K562 (cell line): ENCODE measurements around the gene GRB2. TPM values are rescaled to one million over a fixed set of nuclear protein-coding genes. Genes with fewer than 3 reads are reported as not detected.

Experiments
- ATAC-seq: fragments of 200-7000 bp; cut with Tn5 transposase; 3 replicates; pipeline ENCODE4 v1.9.1; 2020; ENCODE audit warnings: moderate library complexity
- BruUV-seq: library from RNA; stranded (reverse); fragments of 400-500 nt; replicated peaks from 2 replicates; lab custom pipeline; 2021; lab: Mats Ljungman, UMichigan
- CTCF ChIA-PET: fragments of 300-600 bp; formaldehyde crosslinking; extraction: SDS; loops from one replicate; lab custom pipeline; 2021; ENCODE audit warnings: low intra/inter-chr PET ratio; lab: Yijun Ruan, JAX
- POLR2A ChIA-PET: fragments of 300-600, 350-650 bp; sonication (Branson Sonifier 250); formaldehyde crosslinking; extraction: SDS; loops from one replicate; lab custom pipeline; 2021; ENCODE audit warnings: antibody characterized with exemption, inconsistent platforms; lab: Yijun Ruan, JAX
- DNase-seq, 4 experiments: peaks; one replicate each; pipeline versions ENCODE4 v3.0.0 to v3.0.0-alpha.2; 2011 to 2018; ENCODE audit warnings: low spot score in 3 of 4, mixed read lengths in 3 of 4; ENCODE audit errors: extremely low read depth in 1 of 4
- FAIRE-seq: peaks from 2 replicates; lab custom pipeline; 2011; peaks lifted over from hg19 to GRCh38; lab: Jason Lieb, UNC
- H2AFZ ChIP-seq: 2 replicates; pipeline ENCODE4 v1.6.0; 2011; ENCODE audit warnings: low read depth, low read length, control low read depth, inconsistent platforms
- H3K27ac ChIP-seq: fragments of 200-600 bp; 3 replicates; pipeline ENCODE4 v1.8.0; 2011; ENCODE audit warnings: low read depth, mild to moderate bottlenecking, control low read depth, inconsistent platforms, low read length, moderate library complexity, mixed read lengths; ENCODE audit errors: extremely low read depth
- H3K27me3 ChIP-seq, 2 experiments: fragments of 300-600 bp in 1 of 2; 2 replicates in 1 of 2; 3 replicates in 1 of 2; pipeline versions ENCODE4 v1.6.0 to v1.8.0; 2011; ENCODE audit warnings: inconsistent platforms in 2 of 2, low read length in 2 of 2, mild to moderate bottlenecking in 1 of 2, mixed read lengths in 1 of 2, moderate library complexity in 1 of 2; ENCODE audit not compliant: control insufficient read depth in 2 of 2, insufficient read depth in 2 of 2
- H3K36me3 ChIP-seq: fragments of 300-600 bp; 3 replicates; pipeline ENCODE4 v1.8.0; 2011; ENCODE audit warnings: mild to moderate bottlenecking, low read length, inconsistent platforms; ENCODE audit not compliant: control insufficient read depth, insufficient read depth
- H3K4me1 ChIP-seq, 2 experiments: fragments of 200-600 bp in 1 of 2; replicated peaks in 1 of 2; 2 replicates in 1 of 2; 3 replicates in 1 of 2; pipeline versions ENCODE4 v1.5.1 to v1.8.0; 2011; ENCODE audit warnings: inconsistent platforms in 2 of 2, low read length in 2 of 2, mild to moderate bottlenecking in 1 of 2, mixed read lengths in 1 of 2, moderate library complexity in 1 of 2; ENCODE audit not compliant: control insufficient read depth in 2 of 2, insufficient read depth in 2 of 2
- H3K4me2 ChIP-seq: 2 replicates; pipeline ENCODE4 v1.6.1; 2011; ENCODE audit warnings: low read length, control low read depth, inconsistent platforms, mixed read lengths; ENCODE audit not compliant: insufficient read depth
- H3K4me3 ChIP-seq: fragments of 200-600 bp; sonication (generic), shearing (Covaris generic); 2 replicates; pipeline ENCODE4 v1.5.1; 2016; ENCODE audit warnings: control low read depth, inconsistent platforms
- H3K79me2 ChIP-seq: fragments of 200-600 bp; 3 replicates; pipeline ENCODE4 v1.8.0; 2011; ENCODE audit warnings: low read length, inconsistent platforms; ENCODE audit not compliant: control insufficient read depth, insufficient read depth
- H3K9ac ChIP-seq, 2 experiments: 2 replicates each; pipeline versions ENCODE4 v1.6.0 to v1.6.1; 2011; ENCODE audit warnings: low read depth in 2 of 2, low read length in 2 of 2, control low read depth in 1 of 2, inconsistent platforms in 1 of 2, mild to moderate bottlenecking in 1 of 2, mixed read lengths in 1 of 2; ENCODE audit not compliant: insufficient read depth in 1 of 2
- H3K9me1 ChIP-seq: one replicate; pipeline ENCODE4 v1.6.0; 2011; ENCODE audit warnings: inconsistent platforms, mild to moderate bottlenecking, low read length, moderate library complexity; ENCODE audit not compliant: control insufficient read depth, insufficient read depth
- H3K9me3 ChIP-seq: replicated peaks from 2 replicates; pipeline ENCODE4 v1.5.1; 2011; ENCODE audit warnings: low read depth, low read length, inconsistent platforms; ENCODE audit not compliant: control insufficient read depth, insufficient read depth
- H4K20me1 ChIP-seq: replicated peaks from 2 replicates; pipeline ENCODE4 v1.6.1; 2011; ENCODE audit warnings: low read length, inconsistent platforms, mixed read lengths; ENCODE audit not compliant: control insufficient read depth, insufficient read depth
- ASH1L ChIP-seq: fragments of 450-650 bp; IDR thresholded peaks from 2 replicates; pipeline ENCODE4 v1.6.1; 2018; ENCODE audit warnings: borderline replicate concordance, mild to moderate bottlenecking, low read depth; ENCODE audit not compliant: partially characterized antibody
- FOXA3 ChIP-seq, 2 experiments: fragments of 450-650 bp in 1 of 2; sonication (generic) in 1 of 2; formaldehyde crosslinking; IDR thresholded peaks in 1 of 2; conservative IDR thresholded peaks in 1 of 2; 2 replicates each; pipeline versions ENCODE4 v1.4.0 to v1.8.0; 2020 to 2022; ENCODE audit warnings: mild to moderate bottlenecking in 2 of 2, missing genetic modification reagents in 1 of 2
- NELFE ChIP-seq: IDR thresholded peaks from 2 replicates; pipeline ENCODE4 v1.6.1; 2011; ENCODE audit warnings: mild to moderate bottlenecking; ENCODE audit not compliant: insufficient read depth, insufficient read length
- PRPF4 ChIP-seq: fragments of 200-400 bp; formaldehyde crosslinking; IDR thresholded peaks from one replicate; pipeline ENCODE4 v1.6.1; 2017; ENCODE audit warnings: low read length, low read depth, mild to moderate bottlenecking; ENCODE audit not compliant: insufficient read depth, poor library complexity, severe bottlenecking
- YY1 ChIP-seq, 3 experiments: IDR thresholded peaks; 2 replicates each; pipeline ENCODE4 v1.6.1; 2011; ENCODE audit warnings: low read length in 2 of 3, mild to moderate bottlenecking in 2 of 3, moderate library complexity in 2 of 3, borderline replicate concordance in 1 of 3, control low read depth in 1 of 3, low read depth in 1 of 3; ENCODE audit not compliant: insufficient read depth in 3 of 3, insufficient replicate concordance in 2 of 3, control insufficient read depth in 1 of 3, insufficient read length in 1 of 3; ENCODE audit errors: extremely low read depth in 1 of 3
- ZNF184 ChIP-seq: sonication (generic); formaldehyde crosslinking; IDR thresholded peaks from 2 replicates; pipeline ENCODE4 v1.5.0; 2020; ENCODE audit warnings: missing genetic modification reagents
- ZNF3 ChIP-seq: fragments of 250-450 bp; sonication (Bioruptor Pico); IDR thresholded peaks from 2 replicates; pipeline ENCODE4 v1.5.0; 2021; ENCODE audit warnings: mild to moderate bottlenecking, moderate library complexity
- ZNF431 ChIP-seq: sonication (generic); formaldehyde crosslinking; IDR thresholded peaks from 2 replicates; pipeline ENCODE4 v1.8.0; 2022; ENCODE audit warnings: mild to moderate bottlenecking, missing genetic modification reagents
- WGBS: fragments of 100-300 bp; shearing (Covaris generic); methylation state at CpG from one replicate; pipeline ENCODE4 v1.1.6; 2016; ENCODE audit warnings: low coverage, mixed read lengths; ENCODE audit not compliant: insufficient coverage; ENCODE audit errors: missing lambda C conversion rate; 5-methylcytosine and 5-hydroxymethylcytosine counted together
- in situ Hi-C: fragments of 300-500 bp; cut with MboI; formaldehyde crosslinking; loops from 4 replicates; pipeline ENCODE4 v1.15.0; 2018; ENCODE audit warnings: inconsistent platforms, mixed read lengths
- intact Hi-C: fragments of 100-400 bp; cut with micrococcal nuclease; formaldehyde crosslinking; loops from 2 replicates; pipeline ENCODE4 v1.14.2; 2022
- polyA plus RNA-seq, 8 experiments: library from polyadenylated mRNA; depleted of rRNA in 4 of 8; stranded (reverse) in 5 of 8; unstranded in 3 of 8; fragments of >200 nt; fragmentation: Nextera tagmentation in 2 of 8; fragmentation: Illumina TruSeq in 1 of 8; extraction: Ambion mirVana in 2 of 8; extraction: Trizol in 1 of 8; gene quantifications; 2 replicates each; pipeline versions ENCODE4 v1.2.1 to v1.2.3, GENCODE V29; 2011 to 2014; ENCODE audit warnings: inconsistent platforms in 1 of 8, missing spikeins in 1 of 8
- total RNA-seq, 7 experiments: library from RNA; depleted of rRNA in 6 of 7; stranded (reverse); fragments of >200 nt in 6 of 7; fragmentation: Illumina TruSeq in 2 of 7; extraction: Trizol in 2 of 7; gene quantifications; 2 replicates each; pipeline versions ENCODE4 v1.2.1 to v1.2.3, GENCODE V29; 2011 to 2021; ENCODE audit warnings: low replicate concordance in 1 of 7
- TF ChIP-seq, protein P1 (sequence below): sonication (generic); formaldehyde crosslinking; IDR thresholded peaks from 2 replicates; pipeline ENCODE4 v1.8.1; 2023; ENCODE audit warnings: mild to moderate bottlenecking, missing genetic modification reagents
- TF ChIP-seq, protein P2 (sequence below): fragments of 250-450 bp; sonication (Bioruptor Pico); IDR thresholded peaks from 2 replicates; pipeline ENCODE4 v1.5.0; 2021
- TF ChIP-seq, protein P3 (sequence below): fragments of 200-800 bp; sonication (Bioruptor generic); IDR thresholded peaks from 2 replicates; pipeline ENCODE4 v1.6.1; 2017; ENCODE audit warnings: missing genetic modification characterization, missing compliant biosample characterization
- TF ChIP-seq, protein P4 (sequence below): sonication (generic); formaldehyde crosslinking; IDR thresholded peaks from 2 replicates; pipeline ENCODE4 v1.8.1; 2023; ENCODE audit warnings: mild to moderate bottlenecking, missing genetic modification reagents, moderate library complexity

Gene GRB2
- total and polyA plus RNA-seq, 9 of the 15 experiments (the other 6 are each of a cell fraction or from before 2014, with no cell fraction given) = 57.2 to 136 (median 84.8) TPM

DNA sequence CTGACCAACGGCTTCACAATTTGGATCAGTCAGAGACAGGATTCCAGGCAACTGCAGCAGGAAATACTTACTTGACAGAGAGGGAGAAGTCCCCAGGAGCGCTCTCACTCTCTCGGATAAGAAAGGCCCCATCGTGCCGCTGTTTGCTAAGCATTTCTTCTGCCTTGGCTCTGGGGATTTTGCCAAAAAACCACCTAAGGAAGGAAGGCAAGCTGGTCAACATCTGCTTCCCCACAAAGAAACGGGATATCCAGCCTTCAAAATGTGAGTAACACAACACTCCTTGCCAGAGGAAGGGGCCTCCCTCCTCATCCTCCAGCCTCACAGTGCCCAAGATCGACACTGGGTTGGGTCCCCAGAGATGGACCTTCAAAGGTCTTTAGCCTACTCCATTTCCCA lies 79.7 kb downstream of the GRB2 start (continued):
- TF ChIP-seq PRPF4 = no peak
- peak; percentile 71; the same call in 1 of the 2 replicates for TF ChIP-seq ZNF184
- TF ChIP-seq YY1 (IDR thresholded peaks at IDR 0.05; ENCODE audit: borderline replicate concordance in 1 of 3, control insufficient read depth in 1 of 3, extremely low read depth in 1 of 3, insufficient read depth in 3 of 3, insufficient read length in 1 of 3, insufficient replicate concordance in 2 of 3, low read depth in 1 of 3, low read length in 2 of 3) = peak in 1 of 3 experiments; percentile 5

DNA sequence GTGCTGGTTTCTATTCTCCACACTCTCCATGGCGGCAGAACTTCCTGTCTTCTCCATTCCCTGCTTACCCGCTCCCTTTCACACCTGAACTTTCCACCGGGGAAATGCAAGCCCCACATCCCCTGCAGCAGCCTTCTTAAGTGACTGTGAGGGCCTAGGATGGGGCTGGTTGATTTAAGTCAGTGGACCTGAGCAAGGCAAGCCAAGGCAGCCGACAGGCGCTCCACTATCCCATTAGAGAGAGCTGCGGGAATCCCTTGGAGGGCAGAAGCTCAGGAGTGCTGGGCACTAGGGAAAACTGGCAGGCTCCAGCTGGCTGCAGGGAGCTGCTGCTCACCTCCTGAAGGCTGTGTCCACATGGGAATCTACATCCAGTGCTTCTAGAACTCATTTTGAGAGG lies 80.1 kb downstream of the GRB2 start:
- ChIA-PET CTCF (interaction anchor here (0.8 to 1.4 kb wide), 2 partner anchors 79 to 87 kb away, joined by 3 read pairs; no protein-coding TSS in a partner anchor), POLR2A (interaction anchor here (0.6 to 2.0 kb wide), 8 partner anchors 17 to 207 kb away, joined by 3 to 12 read pairs (median 3); no protein-coding TSS in a partner anchor)
- H3K9ac ChIP-seq = peak overlapping the region in 1 of 2 experiments; percentile 20; a peak in 1 of 4 replicates
- peaks cover 15 to 20% of the 10 kb centered on the region in 2 experiments for H3K4me1 ChIP-seq
- H3K27me3 ChIP-seq = no peaks in the 10 kb centered on the region
- intact Hi-C loops (no loop called here), in situ Hi-C loops (no loop called here)
- H3K4me2 ChIP-seq = no peak overlapping the region
- peak overlapping the region; percentile 65; the same call in 2 of the 3 replicates for H3K27ac ChIP-seq
- H3K9me1 ChIP-seq = no peaks in the 10 kb centered on the region
- H3K9me3 ChIP-seq = no peaks in the 10 kb centered on the region
- H4K20me1 ChIP-seq = no peaks in the 10 kb centered on the region; the same call in 1 of the 2 replicates
- DNase-seq (no peak), FAIRE-seq (no peak), ATAC-seq (no peak)
- H2AFZ ChIP-seq = no peak overlapping the region
- no TSS peak for BruUV-seq
- no peak overlapping the region for H3K4me3 ChIP-seq
- peaks cover 31% of the 10 kb centered on the region for H3K79me2 ChIP-seq
- WGBS = 95% methylated on average over 6 of the region's 6 CpGs
- H3K36me3 ChIP-seq = peaks cover 54% of the 10 kb centered on the region; the same call in 2 of the 3 replicates
- TF ChIP-seq, protein P1, sequence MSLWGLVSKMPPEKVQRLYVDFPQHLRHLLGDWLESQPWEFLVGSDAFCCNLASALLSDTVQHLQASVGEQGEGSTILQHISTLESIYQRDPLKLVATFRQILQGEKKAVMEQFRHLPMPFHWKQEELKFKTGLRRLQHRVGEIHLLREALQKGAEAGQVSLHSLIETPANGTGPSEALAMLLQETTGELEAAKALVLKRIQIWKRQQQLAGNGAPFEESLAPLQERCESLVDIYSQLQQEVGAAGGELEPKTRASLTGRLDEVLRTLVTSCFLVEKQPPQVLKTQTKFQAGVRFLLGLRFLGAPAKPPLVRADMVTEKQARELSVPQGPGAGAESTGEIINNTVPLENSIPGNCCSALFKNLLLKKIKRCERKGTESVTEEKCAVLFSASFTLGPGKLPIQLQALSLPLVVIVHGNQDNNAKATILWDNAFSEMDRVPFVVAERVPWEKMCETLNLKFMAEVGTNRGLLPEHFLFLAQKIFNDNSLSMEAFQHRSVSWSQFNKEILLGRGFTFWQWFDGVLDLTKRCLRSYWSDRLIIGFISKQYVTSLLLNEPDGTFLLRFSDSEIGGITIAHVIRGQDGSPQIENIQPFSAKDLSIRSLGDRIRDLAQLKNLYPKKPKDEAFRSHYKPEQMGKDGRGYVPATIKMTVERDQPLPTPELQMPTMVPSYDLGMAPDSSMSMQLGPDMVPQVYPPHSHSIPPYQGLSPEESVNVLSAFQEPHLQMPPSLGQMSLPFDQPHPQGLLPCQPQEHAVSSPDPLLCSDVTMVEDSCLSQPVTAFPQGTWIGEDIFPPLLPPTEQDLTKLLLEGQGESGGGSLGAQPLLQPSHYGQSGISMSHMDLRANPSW (CRISPR knock-in tag) = no peak
- TF ChIP-seq ASH1L (no peak), ZNF3 (no peak), NELFE (no peak), FOXA3 (CRISPR knock-in tag; conservative IDR thresholded peaks at IDR 0.05 in 1 of 2, IDR thresholded peaks at IDR 0.05 in 1 of 2) (no peak), ZNF431 (CRISPR knock-in tag) (no peak)
- TF ChIP-seq, protein P2, sequence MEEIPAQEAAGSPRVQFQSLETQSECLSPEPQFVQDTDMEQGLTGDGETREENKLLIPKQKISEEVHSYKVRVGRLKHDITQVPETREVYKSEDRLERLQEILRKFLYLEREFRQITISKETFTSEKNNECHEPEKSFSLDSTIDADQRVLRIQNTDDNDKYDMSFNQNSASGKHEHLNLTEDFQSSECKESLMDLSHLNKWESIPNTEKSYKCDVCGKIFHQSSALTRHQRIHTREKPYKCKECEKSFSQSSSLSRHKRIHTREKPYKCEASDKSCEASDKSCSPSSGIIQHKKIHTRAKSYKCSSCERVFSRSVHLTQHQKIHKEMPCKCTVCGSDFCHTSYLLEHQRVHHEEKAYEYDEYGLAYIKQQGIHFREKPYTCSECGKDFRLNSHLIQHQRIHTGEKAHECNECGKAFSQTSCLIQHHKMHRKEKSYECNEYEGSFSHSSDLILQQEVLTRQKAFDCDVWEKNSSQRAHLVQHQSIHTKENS (CRISPR knock-in tag) = no peak
- TF ChIP-seq, protein P3, sequence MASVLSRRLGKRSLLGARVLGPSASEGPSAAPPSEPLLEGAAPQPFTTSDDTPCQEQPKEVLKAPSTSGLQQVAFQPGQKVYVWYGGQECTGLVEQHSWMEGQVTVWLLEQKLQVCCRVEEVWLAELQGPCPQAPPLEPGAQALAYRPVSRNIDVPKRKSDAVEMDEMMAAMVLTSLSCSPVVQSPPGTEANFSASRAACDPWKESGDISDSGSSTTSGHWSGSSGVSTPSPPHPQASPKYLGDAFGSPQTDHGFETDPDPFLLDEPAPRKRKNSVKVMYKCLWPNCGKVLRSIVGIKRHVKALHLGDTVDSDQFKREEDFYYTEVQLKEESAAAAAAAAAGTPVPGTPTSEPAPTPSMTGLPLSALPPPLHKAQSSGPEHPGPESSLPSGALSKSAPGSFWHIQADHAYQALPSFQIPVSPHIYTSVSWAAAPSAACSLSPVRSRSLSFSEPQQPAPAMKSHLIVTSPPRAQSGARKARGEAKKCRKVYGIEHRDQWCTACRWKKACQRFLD (CRISPR knock-in tag) = no peak
- TF ChIP-seq, protein P4, sequence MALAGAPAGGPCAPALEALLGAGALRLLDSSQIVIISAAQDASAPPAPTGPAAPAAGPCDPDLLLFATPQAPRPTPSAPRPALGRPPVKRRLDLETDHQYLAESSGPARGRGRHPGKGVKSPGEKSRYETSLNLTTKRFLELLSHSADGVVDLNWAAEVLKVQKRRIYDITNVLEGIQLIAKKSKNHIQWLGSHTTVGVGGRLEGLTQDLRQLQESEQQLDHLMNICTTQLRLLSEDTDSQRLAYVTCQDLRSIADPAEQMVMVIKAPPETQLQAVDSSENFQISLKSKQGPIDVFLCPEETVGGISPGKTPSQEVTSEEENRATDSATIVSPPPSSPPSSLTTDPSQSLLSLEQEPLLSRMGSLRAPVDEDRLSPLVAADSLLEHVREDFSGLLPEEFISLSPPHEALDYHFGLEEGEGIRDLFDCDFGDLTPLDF = no peak
